A172 (cell line): ENCODE data around the gene RPS13. TPM values are rescaled to one million over a fixed set of nuclear protein-coding genes. Genes with fewer than 3 reads are reported as not detected.
"Not testable (repeated sequence)": the region's sequence is repeated elsewhere in the genome, so short reads cannot be mapped to it uniquely, and the experiment has no call there.

ENCODE experiments used
- DNase-seq: peaks from one replicate; pipeline ENCODE4 v3.0.0-alpha.2; 2015; ENCODE audit warnings: low spot score
- total RNA-seq: library from RNA; depleted of rRNA; stranded (reverse); fragments of >200 nt; shearing (Covaris generic); gene quantifications from 2 replicates; pipeline ENCODE4 v1.2.3, GENCODE V29; 2014; rRNA removed

RPS13 gene
- 881 and 1,078 TPM in 2 replicates for total RNA-seq

DNA sequence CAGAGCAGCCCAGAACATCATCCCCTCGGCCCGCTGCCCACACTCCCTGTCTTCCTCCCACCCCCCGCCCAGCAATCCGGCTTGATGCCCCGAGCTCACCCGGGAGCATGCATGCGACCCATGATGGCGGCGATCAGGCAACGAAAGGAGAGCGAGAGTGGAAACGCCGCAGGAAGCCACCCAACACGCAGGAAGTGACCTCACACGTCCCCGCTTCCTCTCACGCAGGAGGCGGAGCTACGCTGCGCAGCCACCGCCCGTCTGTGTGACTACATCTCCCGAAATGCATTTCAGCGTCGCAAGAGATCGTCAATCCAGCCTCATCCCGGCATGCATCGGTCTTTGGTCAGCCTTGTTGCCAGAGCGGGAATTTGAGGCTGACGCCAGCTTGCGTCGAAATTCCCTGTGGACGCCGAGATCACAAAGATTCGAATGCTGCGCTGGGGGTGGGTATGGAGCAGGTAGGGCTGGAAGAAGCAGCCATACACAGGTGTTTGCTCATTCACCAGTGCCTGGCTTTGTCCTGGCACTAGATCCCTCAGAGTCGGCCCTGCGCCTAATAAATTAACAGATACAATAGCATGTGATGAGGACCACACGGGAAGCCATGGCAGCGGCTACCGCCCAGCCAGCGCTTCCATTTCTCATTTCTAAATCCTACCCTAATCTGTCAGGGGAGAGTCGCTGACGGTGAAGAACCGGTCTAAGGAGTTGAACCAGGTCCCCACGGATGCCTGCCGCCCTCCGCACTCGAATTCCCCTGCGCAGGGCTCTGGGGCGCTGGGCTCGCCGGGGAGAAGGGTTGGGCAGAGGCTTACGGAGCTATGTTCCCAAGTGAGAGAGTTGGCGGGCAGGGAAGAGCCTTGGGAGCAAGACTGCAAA lies at the start of gene RPS13:
Gene RPS13 (minus strand): TSS at position 148 of the 882 bp plus-strand sequence. CDS start 26 bp downstream, at position 122.
- DNase-seq: peak; percentile 98

DNA sequence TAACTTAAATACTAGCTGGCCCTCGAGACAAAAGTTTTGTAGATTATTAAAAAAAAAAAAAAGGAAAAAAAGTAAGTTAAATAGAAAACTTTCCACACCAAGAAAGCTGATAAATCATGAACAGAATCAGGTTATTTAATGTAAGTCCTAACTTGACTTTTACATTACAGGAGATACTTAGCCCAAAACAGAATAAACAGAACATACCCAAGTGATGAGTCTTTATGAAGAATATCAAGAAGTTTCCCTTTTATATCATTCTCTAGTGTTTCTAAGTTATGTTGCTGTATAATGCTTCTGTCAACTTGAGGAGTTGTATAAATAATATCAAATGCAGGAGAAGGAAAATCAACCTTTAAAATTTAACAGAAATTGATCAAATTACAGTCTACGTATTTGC lies 44.5 kb upstream of the RPS13 start:
- DNase-seq: no peak

DNA sequence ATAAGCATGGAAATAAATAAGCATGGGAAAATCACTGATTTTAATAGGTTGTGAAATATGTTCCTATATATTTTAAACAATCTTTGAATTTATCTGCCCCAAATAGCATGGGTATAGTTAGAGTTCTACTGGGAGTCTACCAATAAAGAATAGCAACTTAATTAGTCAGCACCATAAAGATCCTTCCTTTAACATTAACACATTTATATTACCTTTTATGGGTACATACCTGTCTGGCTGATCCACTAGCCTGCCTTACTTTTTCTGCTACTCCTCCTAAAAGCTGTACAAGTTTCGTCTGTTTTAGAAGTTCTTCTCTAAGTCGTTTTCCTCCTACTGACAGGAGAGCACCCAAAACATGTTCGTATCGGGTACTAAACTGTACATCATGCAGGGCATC lies 39.8 kb upstream of the RPS13 start:
- no peak for DNase-seq

DNA sequence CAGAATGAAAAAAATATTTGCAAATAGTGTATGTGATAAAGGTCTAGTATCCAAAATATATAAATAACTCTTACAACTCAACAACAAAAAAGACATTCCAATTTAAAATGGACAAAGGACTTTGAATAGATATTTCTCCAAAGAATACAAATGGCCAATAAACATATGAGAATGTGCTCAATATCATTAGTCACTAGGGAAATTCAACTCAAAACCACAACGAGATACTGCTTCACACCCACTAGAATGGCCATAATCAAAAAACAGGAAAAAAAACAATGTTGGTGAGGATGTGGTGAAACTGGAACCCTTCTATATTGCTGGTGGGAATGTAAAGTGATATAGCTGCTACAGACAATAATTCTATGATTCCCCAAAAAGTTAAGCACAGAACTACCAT lies 38.6 kb upstream of the RPS13 start:
- no peak for DNase-seq

DNA sequence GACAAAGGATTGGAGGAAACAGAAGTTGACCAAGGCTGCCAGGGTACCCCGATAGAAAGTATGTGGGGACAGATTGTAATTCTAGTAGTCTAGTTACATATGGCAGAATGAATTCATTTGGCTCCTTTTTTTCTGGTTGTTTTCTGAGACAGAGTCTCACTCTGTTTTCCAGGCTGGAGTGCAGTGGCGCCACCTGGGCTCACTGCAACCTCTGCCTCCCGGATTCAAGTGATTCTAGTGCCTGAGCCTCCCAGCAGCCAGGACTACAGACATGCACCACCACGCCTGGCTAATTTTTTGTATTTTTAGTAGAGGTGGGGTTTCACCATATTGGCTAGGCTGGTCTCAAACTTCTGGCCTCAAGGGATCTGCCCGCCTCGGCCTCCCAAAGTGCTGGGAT lies 30.3 kb upstream of the RPS13 start:
- not testable (repeated sequence) for DNase-seq

DNA sequence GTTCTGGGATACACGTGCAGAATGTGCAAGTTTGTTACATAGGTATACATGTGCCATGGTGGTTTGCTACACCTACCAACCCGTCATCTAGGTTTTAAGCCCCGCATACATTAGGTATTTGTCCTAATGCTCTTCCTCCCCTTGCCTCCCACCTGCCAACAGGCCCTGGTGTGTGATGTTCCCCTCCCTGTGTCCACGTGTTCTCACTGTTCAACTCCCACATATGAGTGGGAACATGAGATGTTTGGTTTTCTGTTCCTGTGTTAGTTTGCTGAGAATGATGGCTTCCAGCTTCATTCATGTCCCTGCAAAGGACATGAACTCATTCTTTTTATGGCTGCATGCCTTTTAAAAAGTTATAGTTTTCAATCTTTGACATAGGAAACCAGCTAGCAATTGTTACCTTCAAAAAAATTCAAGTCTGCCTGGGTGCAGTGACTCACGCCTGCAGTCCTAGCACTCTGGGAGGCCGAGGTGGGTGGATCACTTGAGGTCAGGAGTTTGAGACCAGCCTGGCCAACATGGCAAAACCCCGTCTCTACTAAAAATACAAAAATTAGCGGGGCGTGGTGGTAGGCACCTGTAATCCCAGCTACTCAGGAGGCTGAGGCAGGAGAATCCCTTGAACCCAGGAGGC lies 28.1 kb upstream of the RPS13 start:
- DNase-seq: not testable (repeated sequence)

DNA sequence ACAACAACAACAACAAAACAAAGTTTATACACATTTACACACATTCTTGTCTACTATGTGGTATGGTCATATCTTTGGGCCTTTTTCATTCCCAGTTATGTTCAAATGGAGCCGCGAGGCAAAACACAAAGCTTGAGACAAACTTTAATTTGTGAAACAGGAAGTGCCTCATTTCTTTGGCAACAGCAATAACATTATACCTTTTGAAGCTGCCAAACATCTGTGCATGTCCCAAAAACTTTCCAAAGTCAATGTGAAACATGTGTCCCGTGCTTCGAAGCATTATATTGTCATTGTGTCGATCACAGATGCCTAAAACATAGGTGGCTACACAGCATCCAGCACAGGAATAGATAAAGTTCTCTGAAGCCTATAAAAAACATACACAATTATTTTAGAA lies 25.0 kb upstream of the RPS13 start:
- no peak for DNase-seq

DNA sequence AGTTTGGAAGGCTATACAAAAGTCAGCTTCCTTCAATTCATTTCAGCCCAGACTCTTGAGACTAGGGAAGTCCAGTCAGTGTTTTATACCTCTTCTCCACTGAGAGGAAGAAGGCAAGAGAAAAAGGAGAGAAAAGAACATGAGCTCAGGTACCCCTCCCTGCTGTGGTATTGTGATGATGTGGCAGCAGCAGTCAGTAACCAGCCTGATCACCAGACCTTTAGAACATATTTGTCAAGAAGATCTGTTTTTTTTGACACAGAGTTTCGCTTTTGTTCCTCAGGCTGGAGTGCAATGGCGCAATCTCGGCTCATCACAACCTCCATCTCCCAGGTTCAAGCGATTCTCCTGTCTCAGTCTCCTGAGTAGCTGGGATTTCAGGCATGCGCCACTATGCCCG lies 21.2 kb upstream of the RPS13 start:
- DNase-seq: no peak

DNA sequence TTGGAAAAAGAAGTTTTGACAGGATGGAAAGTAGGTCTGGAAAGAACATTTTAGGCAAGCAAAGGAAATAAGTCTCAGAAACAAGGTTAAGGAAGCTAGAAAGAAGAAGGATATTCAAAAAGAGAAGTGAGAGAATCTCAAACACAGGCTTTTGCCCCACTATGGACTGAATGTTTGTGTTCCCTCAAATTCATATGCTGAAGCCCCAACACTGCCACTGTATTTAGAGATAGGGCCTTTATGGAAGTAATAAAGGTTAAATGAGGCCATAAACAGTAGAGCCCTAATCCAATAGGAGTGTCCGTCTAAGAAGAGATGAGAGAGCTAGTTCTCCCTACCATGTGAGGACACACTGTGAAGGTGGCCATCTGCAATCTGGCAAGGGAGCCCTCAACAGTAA lies 20.6 kb upstream of the RPS13 start:
- no peak for DNase-seq

DNA sequence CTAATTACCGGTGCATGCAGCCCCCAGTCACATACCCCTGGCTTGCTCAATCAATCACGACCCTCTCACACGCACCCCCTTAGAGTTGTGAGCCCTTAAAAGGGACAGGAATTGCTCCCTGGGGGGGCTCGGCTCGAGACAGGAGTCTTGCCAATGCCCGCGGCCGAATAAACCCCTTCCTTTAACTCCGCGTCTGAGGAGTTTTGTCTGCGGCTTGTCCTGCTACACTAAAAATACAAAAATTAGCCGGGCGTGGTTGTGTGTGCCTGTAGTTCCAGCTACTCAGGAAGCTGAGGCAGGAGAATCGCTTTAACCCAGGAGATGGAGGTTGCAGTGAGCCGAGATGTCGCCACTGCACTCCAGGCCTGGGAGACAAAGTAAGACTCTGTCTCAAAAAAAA lies 8.5 kb upstream of the RPS13 start:
- DNase-seq: not testable (repeated sequence)

DNA sequence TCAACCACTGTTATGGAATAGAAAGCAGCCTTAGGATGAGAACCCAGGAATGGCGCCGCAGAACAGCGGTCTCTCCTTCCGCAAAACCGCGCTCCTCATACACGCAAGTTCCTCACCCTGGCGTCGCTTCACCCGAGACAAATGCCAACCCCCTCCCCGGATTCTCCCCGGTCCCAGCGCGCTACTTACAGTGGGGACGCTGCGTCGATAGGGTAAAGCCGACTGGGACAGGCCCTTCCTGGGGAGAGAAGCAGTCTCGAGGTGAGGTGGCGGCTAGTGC lies 287 bp downstream of the RPS13 start:
- DNase-seq: peak; percentile 6

DNA sequence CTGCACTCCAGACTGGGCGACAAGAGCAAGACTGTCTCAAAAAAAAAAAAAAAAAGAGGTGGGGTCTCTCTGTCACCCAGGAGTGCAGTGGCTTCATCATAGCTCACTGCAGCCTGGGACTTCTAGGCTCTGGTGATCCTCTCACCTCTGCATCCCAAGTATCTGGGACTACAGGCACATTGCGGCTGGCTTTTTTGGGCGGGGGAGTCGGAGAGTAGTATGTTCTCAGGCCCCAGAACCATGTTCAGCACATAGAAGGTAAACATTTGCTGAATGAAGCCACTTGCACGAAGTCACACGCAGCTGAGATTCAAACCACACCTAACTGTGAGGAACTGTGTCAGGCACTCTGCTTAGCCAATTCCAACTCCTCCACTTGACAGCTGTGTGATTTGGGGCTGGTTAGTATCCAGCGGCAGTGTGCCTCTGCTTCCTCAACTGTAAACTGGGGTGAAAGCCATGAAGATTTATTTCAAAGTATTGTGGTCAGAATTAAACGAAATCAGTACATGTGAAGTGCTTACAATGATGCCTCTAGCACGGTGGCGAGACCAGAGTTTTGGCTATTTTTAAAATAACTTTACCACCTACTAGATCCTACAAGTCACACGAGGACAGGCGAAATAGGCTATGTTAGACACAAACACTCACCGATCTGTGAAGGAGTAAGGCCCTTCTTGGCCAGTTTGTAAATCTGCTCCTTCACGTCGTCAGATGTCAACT lies 789 bp downstream of the RPS13 start:
- DNase-seq: no peak

DNA sequence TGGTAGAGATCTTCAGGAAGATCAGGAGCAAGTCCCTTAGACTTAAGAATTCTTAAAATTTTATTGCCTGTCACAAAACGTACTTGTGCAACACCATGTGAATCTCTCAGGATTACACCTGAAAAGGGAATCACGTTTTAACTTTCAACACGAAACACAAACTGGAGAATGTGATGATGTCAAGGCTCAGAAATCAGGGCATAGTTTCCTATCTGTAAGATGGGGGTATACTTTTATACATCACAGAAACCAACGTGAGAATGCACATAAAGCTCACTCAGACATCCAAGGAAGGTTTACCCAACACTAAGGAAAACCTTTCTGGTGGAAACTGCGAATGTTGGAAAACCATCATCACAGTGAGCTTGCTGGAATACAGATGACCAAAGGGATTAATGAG lies 2.0 kb downstream of the RPS13 start:
- no peak for DNase-seq

DNA sequence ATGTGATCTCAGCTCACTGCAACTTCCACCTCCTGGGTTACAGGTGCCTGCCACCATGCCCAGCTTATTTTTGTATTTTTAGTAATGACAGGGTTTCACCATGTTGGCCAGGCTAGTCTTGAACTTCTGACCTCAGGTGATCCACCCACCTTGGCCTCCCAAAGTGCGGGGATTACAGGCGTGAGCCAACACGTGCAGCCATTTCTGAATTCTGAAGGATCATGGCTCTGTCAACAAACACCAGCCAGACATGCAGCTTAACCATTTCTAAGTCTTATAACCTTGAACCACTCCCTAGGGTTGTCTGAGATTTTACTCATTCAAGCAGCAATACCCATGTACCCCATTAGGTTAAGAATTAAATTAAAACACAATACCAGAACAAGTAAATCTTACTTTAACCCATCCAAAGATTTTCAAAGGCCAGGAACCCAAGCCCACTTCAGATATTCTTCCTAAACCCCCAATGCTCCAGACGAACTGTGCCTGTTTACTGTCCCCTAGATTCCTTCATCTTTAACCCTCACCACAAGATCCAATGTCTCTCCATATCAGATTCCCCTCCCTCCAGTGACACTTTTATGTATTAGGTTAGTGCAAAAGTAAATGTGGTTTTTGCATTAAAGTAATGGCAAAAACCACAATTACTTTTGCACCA lies 4.0 kb downstream of the RPS13 start:
- no peak for DNase-seq

DNA sequence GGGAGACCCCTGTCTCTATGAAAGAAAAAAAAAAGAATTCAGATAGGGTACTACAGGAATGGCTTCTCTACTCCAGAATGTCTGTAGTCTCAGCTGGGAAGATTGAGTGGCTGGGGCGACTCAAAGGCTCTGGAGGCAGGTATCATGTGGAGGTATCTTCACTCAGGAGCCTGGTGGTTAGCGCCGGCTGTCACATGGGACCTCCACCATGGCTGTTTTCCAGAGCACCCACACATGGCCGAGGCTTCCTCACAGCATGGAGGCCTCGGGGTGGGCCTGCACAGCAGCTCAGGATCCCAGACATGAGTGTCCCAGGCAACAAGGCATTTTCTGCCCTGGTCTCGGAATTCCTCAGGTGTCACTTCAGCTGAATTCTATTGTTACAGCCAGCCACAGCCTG lies 10.1 kb downstream of the RPS13 start:
- DNase-seq: no peak

DNA sequence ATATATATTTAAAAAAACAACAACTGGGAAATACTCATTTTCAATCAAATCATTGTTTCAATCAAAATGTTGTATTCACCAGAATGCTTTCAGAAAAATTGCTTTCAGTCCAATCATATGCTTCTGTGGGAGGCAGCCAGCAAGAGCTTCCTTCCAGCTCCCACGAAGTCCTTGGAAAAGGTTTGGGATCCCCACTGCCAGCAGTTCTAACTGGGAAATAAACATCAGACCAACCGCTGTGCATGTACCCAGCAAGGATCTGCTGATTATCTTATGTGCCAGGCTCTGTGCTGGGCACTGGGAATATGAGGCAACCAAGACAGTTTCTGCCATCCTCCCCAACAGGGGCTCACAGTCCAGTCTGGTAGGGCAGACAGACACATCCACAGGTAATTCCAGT lies 10.8 kb downstream of the RPS13 start:
- no peak for DNase-seq

DNA sequence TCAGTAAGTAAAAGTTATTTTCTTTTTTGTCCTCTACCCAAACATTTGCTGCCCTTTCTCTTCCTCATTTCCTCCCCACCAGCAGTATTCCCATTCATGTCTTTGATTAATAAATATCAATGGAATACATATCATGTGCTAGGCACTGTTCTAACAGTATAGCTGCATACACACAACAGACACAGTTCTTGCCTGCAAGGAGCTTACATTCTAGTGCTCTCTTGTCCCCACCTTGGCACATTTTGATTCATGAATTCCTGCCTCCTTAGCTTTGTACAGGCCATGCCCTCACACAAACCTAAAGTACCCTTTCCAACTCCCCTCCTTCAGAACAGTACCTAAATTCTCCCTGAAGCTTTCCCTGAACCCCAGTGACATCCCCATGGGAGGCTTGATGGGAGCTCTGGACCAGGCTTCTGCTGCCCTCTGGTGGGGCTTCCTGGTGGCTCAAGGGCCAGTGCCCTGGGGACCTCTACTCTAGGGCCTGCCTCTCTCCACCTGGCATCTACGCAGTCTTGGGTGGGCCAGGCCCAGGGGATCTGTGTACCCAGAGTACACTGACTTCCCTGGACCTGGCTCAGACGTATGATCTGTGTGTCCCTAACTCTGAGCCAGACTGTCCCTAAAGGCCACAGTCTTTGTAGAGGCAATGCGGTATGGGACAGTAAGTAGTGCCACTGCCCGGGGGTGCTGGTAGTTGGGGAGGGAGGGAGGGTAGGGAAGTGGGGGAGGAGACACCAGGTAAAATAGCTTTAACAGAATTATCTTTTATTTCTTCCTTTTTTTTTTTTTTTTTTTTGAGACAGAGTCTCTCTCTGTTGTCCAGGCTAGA lies 14.1 kb downstream of the RPS13 start:
- DNase-seq: peak; percentile 45

DNA sequence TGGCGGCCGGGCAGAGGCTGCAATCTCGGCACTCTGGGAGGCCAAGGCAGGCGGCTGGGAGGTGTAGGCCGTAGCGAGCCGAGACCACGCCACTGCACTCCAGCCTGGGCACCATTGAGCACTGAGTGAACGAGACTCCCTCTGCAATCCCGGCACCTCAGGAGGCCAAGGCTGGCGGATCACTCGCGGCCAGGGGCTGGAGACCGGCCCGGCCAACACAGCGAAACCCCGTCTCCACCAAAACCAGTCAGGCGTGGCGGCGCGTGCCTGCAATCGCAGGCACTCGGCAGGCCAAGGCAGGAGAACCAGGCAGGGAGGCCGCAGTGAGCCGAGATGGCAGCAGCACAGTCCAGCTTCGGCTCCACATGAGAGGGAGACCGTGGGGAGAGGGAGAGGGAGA lies 26.3 kb downstream of the RPS13 start:
- DNase-seq: not testable (repeated sequence)

DNA sequence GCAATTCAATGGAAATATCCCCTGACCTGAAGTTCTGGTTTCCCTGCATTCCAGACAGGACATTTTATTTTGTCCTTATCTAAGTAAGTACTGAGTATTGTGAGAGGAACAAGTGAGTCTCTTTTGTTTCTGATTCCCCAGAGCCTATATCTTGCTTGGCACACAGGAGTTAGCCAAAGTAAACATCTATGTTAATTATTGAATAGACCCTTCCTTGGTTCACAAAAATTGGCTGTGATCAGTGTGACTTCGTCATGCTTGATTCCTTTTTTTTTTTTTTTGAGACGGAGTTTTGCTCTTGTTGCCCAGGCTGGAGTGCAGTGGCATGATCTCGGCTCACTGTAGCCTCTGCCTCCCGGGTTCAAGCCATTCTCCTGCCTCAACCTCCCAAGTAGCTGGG lies 29.0 kb downstream of the RPS13 start:
- DNase-seq: not testable (repeated sequence)

DNA sequence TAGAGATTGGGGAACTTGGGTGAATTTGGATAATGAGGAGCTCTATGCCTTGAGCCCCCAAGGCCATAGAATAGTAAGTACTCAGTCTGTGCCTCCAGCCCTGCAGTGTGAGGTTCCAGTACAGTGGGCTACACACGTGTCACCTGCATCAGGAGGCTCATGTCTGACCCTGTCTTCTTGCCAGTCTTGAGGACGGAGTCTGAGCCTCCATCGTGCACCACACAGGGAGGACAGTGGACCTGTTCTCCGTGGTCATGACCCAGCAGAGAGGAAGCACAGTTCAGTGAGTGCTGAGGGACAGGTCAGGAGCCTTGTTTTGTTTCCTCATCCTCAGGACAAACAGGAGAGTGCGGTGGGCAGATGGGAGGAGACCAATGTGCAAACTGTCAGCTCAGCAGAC lies 30.8 kb downstream of the RPS13 start:
- no peak for DNase-seq
